Measurements from ENCODE around the gene MAMDC4. TPM values are rescaled to one million over a fixed set of nuclear protein-coding genes. Genes with fewer than 3 reads are reported as not detected.

The MAMDC4 gene
- total RNA-seq, 1 donor from 2014 or later, result 20.6 TPM

DNA sequence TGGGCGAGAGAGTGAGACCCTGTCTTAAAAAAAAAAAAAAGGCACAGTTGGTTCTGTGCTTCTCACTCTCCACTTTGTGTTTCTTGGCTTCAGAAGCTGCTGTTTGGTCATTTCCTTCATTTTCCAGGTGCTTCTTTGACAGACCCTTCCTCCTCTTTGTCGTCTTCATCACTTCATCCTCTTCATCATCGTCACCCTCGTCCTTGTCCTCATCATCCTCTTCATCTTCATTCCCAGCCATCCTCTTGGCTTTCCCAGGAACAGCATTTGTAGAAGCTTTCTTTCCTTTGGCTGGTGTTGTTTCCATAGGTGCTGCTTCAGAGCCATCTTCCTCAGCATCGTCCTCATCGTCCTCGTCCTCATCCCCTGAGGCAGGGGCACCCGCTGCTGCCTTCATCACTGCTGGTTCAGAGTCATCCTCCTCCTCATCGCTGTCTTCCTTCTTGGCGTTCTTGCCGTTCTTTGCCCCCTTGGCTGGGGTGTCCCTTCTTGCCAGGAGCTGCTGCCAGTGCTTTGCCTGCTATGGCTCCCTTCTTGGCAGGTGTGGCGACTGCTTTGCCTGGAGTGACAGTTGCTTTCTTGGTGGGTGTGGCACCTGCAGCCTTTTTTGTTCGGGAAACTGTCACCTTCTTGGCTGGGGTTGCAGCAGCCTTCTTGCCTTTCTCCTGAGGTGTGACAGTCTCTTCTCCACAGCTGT, 37.3 kb upstream of the MAMDC4 start:
- H3K27me3 Mint-ChIP-seq (ENCODE audit: low read depth), result no peaks in the 10 kb centered on the region
- no peak for TF ChIP-seq CTCF (conservative IDR thresholded peaks at IDR 0.05)
- H3K4me1 Mint-ChIP-seq, result peaks cover 13% of the 10 kb centered on the region
- no peak overlapping the region for H3K27ac Mint-ChIP-seq (ENCODE audit: unreplicated experiment)
- no peaks in the 10 kb centered on the region for H3K9me3 Mint-ChIP-seq
- peaks cover 31% of the 10 kb centered on the region for H3K36me3 Mint-ChIP-seq (ENCODE audit: low read depth)
- no peak for DNase-seq (ENCODE audit: low read depth, low spot score)
- no peak overlapping the region for H3K4me3 Mint-ChIP-seq

DNA sequence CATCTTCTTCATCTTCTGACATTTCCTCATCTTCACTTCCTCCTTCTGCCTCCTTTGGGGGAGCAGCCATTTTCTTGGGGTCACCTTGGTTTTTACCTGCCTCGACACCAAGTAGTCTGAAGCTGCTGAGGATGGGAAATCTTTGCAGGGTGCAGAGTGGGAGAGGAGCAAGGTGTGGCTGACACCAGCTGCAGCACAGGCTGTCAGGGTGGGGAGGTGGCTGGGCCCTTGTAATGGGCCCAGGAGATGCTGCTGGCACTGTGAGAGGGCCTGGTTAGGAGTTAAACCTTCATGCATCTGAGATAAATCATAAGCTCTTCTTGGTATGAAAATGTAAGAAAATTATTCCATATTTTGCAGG, 36.7 kb upstream of the MAMDC4 start:
- Mint-ChIP-seq H3K9me3 (no peaks in the 10 kb centered on the region), H3K27ac (ENCODE audit: unreplicated experiment) (no peak overlapping the region), H3K4me1 (peaks cover 9% of the 10 kb centered on the region), H3K27me3 (ENCODE audit: low read depth) (no peaks in the 10 kb centered on the region), H3K4me3 (no peak overlapping the region), H3K36me3 (ENCODE audit: low read depth) (peaks cover 28% of the 10 kb centered on the region)
- TF ChIP-seq CTCF (conservative IDR thresholded peaks at IDR 0.05), result no peak
- DNase-seq (ENCODE audit: low read depth, low spot score), result no peak

- peak overlapping the region; percentile 14 for H3K27ac Mint-ChIP-seq (ENCODE audit: unreplicated experiment)
Measured at GRCh38 chr9:136820971-136821825, 30.9 kb upstream of the MAMDC4 start.

DNA sequence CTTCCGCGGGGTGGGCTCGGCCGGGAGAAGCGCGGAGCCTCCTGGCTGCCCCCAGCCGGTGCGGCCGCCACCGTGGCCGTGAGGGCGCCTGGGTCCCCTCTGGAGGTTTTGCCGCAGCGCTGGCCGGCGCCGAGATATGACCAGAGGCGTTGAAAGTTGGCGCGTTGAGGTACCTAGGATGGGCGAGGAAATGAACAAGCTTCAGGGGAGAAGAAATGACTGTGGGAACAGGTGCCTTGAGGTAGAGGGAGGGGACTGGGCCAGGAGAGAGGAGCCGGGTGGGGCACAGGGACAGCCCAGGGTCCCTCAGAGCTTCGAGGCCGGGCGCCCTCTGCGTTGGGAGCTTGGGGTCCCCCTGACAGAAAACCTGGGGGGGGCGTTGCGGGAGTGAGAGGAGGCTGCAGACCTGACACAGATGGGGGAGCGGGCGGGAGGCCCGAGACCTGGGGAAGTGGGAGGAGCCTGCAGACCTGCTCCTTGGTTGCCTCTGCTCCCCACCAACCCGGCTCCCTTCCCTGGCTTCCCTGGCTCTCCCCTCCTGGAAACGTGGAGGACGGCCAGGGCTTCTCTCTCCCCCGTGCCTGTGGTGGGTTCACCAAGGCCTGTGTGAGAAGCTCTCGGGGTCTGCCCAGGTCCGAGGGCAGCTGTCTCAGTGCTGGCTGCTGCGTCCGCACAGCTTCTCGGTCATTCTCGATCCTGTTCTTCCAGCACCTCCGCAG, 30.2 kb upstream of the MAMDC4 start:
- Mint-ChIP-seq H3K9me3 (no peaks in the 10 kb centered on the region), H3K27ac (ENCODE audit: unreplicated experiment) (peak overlapping the region; percentile 62), H3K27me3 (ENCODE audit: low read depth) (no peaks in the 10 kb centered on the region), H3K4me3 (no peak overlapping the region), H3K36me3 (ENCODE audit: low read depth) (peaks cover 8% of the 10 kb centered on the region), H3K4me1 (peaks cover 8% of the 10 kb centered on the region)
- DNase-seq (ENCODE audit: low read depth, low spot score), result no peak
- no peak for TF ChIP-seq CTCF (conservative IDR thresholded peaks at IDR 0.05)

More at GRCh38 chr9:136820971-136821825, 30.9 kb upstream of the MAMDC4 start:
- H3K36me3 Mint-ChIP-seq (ENCODE audit: low read depth), result peaks cover 11% of the 10 kb centered on the region
- H3K27me3 Mint-ChIP-seq (ENCODE audit: low read depth), result no peaks in the 10 kb centered on the region
- no peak overlapping the region for H3K4me3 Mint-ChIP-seq
- H3K9me3 Mint-ChIP-seq, result no peaks in the 10 kb centered on the region
- no peak for TF ChIP-seq CTCF (conservative IDR thresholded peaks at IDR 0.05)
- no peak for DNase-seq (ENCODE audit: low read depth, low spot score)
- H3K4me1 Mint-ChIP-seq, result peaks cover 8% of the 10 kb centered on the region

GRCh38 chr9:136823136-136824046, 28.8 kb upstream of the MAMDC4 start:
- Mint-ChIP-seq H3K27ac (ENCODE audit: unreplicated experiment) (no peak overlapping the region), H3K27me3 (ENCODE audit: low read depth) (no peaks in the 10 kb centered on the region), H3K4me3 (peak overlapping the region; percentile 27), H3K9me3 (no peaks in the 10 kb centered on the region), H3K36me3 (ENCODE audit: low read depth) (peaks cover 6% of the 10 kb centered on the region), H3K4me1 (peaks cover 8% of the 10 kb centered on the region)
- no peak for DNase-seq (ENCODE audit: low read depth, low spot score)
- no peak for TF ChIP-seq CTCF (conservative IDR thresholded peaks at IDR 0.05)

Measured in neural crest cell (in vitro differentiated cells).